ENCODE data around the gene TMEM123.

Gene TMEM123

DNA sequence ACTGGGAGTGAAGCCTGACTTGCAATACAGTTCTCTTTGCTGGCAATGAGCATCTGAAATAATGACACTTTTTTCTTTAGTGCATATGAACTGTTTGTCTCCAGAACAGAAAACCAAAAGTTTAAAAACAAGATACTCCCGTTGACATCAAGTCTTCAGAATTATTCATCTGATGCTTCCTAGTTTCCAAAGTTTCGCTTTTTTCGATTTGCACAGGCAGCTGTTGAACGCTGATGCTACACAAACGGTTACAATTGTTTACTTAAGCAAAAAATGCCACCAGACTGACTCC is 106.2 kb downstream of the TMEM123 start:
- peak overlapping the region; percentile 69 for H2AFZ ChIP-seq (ENCODE audit: low read length)
- H3K9me3 ChIP-seq (ENCODE audit: low read length): no peaks in the 10 kb centered on the region
- H3K27me3 ChIP-seq (ENCODE audit: insufficient read depth, low read length): no peaks in the 10 kb centered on the region
- H3K36me3 ChIP-seq (ENCODE audit: insufficient read depth, low read length): peaks cover 16% of the 10 kb centered on the region
- peaks cover 40% of the 10 kb centered on the region for H3K79me2 ChIP-seq (ENCODE audit: insufficient read depth, low read length)
- peaks cover 48% of the 10 kb centered on the region for H3K4me1 ChIP-seq (ENCODE audit: insufficient read depth, low read length, severe bottlenecking)
- H3K27ac ChIP-seq (ENCODE audit: low read depth, low read length, poor library complexity, severe bottlenecking): peak overlapping the region; percentile 87
- H3K4me3 ChIP-seq (ENCODE audit: low read depth, low read length, poor library complexity, severe bottlenecking): peak overlapping the region; percentile 82
- H3K9me2 ChIP-seq (ENCODE audit: low read depth, low read length): no peaks in the 10 kb centered on the region
- peak overlapping the region; percentile 98 for H3K9ac ChIP-seq (ENCODE audit: low read length)
- no peaks in the 10 kb centered on the region for H4K20me1 ChIP-seq (ENCODE audit: insufficient read depth, low read length)
- H3F3A ChIP-seq (ENCODE audit: insufficient read depth, low read length): no peaks in the 10 kb centered on the region; the same call in 1 of the 2 replicates
- TF ChIP-seq EZH2 (IDR thresholded peaks at IDR 0.05; ENCODE audit: borderline replicate concordance, low read length) (no peak), CTCF (IDR thresholded peaks at IDR 0.05; ENCODE audit: low read length) (no peak)
- H3K4me2 ChIP-seq (ENCODE audit: low read length): peak overlapping the region; percentile 72

All from OCI-LY1 (cell line).